ENCODE results near the gene DES. TPM values are rescaled to one million over a fixed set of nuclear protein-coding genes. Genes with fewer than 3 reads are reported as not detected.

The DES gene
- total RNA-seq, 6 donors from 2014 or later = 39.7 to 299 (median 70.8) TPM

GRCh38 chr2:219430633-219431615 lies 12.7 kb downstream of the DES start:
- no peaks in the 10 kb centered on the region for H3K9me3 ChIP-seq
- 55 to 59% methylated on average over 6 to 9 of the region's 9 CpGs for WGBS, 2 donors
- DNase-seq = no peak
- peak; percentile 8 to 24 for ATAC-seq (ENCODE audit: low FRiP score in 2 of 2)
- no peak overlapping the region for H3K4me3 ChIP-seq
- H3K27me3 ChIP-seq = peaks cover 4 to 20% (median 12%) of the 10 kb centered on the region in 4 donors
- TF ChIP-seq CTCF (IDR thresholded peaks at IDR 0.05) (no peak), POLR2A (IDR thresholded peaks at IDR 0.05) (no peak)
- H3K36me3 ChIP-seq = no peaks in the 10 kb centered on the region
- H3K4me1 ChIP-seq = peaks cover 4 to 9% (median 8%) of the 10 kb centered on the region in 4 donors
- no peak overlapping the region for H3K27ac ChIP-seq

- H3K36me3 ChIP-seq = no peaks in the 10 kb centered on the region
- TF ChIP-seq POLR2A (IDR thresholded peaks at IDR 0.05) (no peak), EP300 (IDR thresholded peaks at IDR 0.05) (no peak), POLR2AphosphoS5 (IDR thresholded peaks at IDR 0.05) (no peak), CTCF (IDR thresholded peaks at IDR 0.05) (no peak)
- H3K27ac ChIP-seq = no peak overlapping the region
- H3K4me3 ChIP-seq = no peak overlapping the region
- no peaks in the 10 kb centered on the region for H3K9me3 ChIP-seq
- H3K27me3 ChIP-seq = peaks cover 4 to 21% (median 12%) of the 10 kb centered on the region in 4 donors
- ATAC-seq (ENCODE audit: low FRiP score in 2 of 2) = no peak
- WGBS, 2 donors = 74 to 75% methylated on average over 13 to 16 of the region's 16 CpGs
- no peak for DNase-seq
- peaks cover 4 to 9% (median 8%) of the 10 kb centered on the region in 4 donors for H3K4me1 ChIP-seq
Measured at GRCh38 chr2:219433666-219434467, 15.7 kb downstream of the DES start.

GRCh38 chr2:219434468-219434717 lies 16.2 kb downstream of the DES start:
- no peak for TF ChIP-seq EP300 (IDR thresholded peaks at IDR 0.05)
- TF ChIP-seq POLR2AphosphoS5 (IDR thresholded peaks at IDR 0.05) = no peak
- TF ChIP-seq CTCF (IDR thresholded peaks at IDR 0.05) = no peak
- no peak for TF ChIP-seq POLR2A (IDR thresholded peaks at IDR 0.05)
- ATAC-seq (ENCODE audit: low FRiP score in 2 of 2) = no peak
- no peak for DNase-seq
- WGBS, 2 donors = 30 to 51% methylated on average over 9 of the region's 9 CpGs
- Histone ChIP-seq H3K9me3 (no peaks in the 10 kb centered on the region), H3K27ac (no peak overlapping the region), H3K4me3 (no peak overlapping the region), H3K27me3 (peaks cover 4 to 21% (median 12%) of the 10 kb centered on the region in 4 donors), H3K36me3 (no peaks in the 10 kb centered on the region), H3K4me1 (peaks cover 4 to 9% (median 8%) of the 10 kb centered on the region in 4 donors)

GRCh38 chr2:219434718-219435525 lies 16.7 kb downstream of the DES start, which contains the start of gene SPEG:
TSS of gene SPEG (plus strand) at chr2:219434843. CDS start at chr2:219434978, 135 bp downstream.
- ATAC-seq (ENCODE audit: low FRiP score in 2 of 2) (peak in 1 of 2 donors; percentile 27), DNase-seq (peak in 1 of 2 donors; percentile 84)
- no peaks in the 10 kb centered on the region for H3K9me3 ChIP-seq
- H3K4me1 ChIP-seq = peaks cover 4 to 9% (median 8%) of the 10 kb centered on the region in 4 donors
- H3K4me3 ChIP-seq = peak within 1 kb of the TSS in 3 of 4 donors; percentile 2 to 18 (median 16)
- no peak for TF ChIP-seq CTCF (IDR thresholded peaks at IDR 0.05)
- no peak within 1 kb of the TSS for H3K27ac ChIP-seq
- WGBS, 2 donors = 17 to 22% methylated on average over 19 to 36 of the region's 77 CpGs
- H3K36me3 ChIP-seq = no peaks in the 10 kb centered on the region
- peaks cover 4 to 21% (median 12%) of the 10 kb centered on the region in 4 donors for H3K27me3 ChIP-seq
